NT2/D1 (cell line): ENCODE measurements around the gene IMMP2L.

Experiments
- DNase-seq: peaks from one replicate; pipeline ENCODE4 v3.0.0-alpha.2; 2011; ENCODE audit warnings: low read depth, low spot score
- H3K27me3 ChIP-seq: 2 replicates; pipeline ENCODE4 v1.6.0; 2011; ENCODE audit warnings: mild to moderate bottlenecking; ENCODE audit not compliant: insufficient read length, insufficient read depth
- H3K36me3 ChIP-seq: 2 replicates; pipeline ENCODE4 v1.6.1; 2011; ENCODE audit warnings: mild to moderate bottlenecking, low read length, mixed read lengths; ENCODE audit not compliant: insufficient read depth, insufficient read length
- H3K4me1 ChIP-seq: 2 replicates; pipeline ENCODE4 v1.5.1; 2011; ENCODE audit not compliant: insufficient read depth, insufficient read length
- H3K4me3 ChIP-seq: 2 replicates; pipeline ENCODE4 v1.5.1; 2011; ENCODE audit warnings: low read depth; ENCODE audit not compliant: insufficient read length
- H3K9ac ChIP-seq: 2 replicates; pipeline ENCODE4 v1.6.0; 2011; ENCODE audit warnings: low read depth; ENCODE audit not compliant: insufficient read length
- H3K9me3 ChIP-seq: 2 replicates; pipeline ENCODE4 v1.5.1; 2011; ENCODE audit warnings: mild to moderate bottlenecking, low read length; ENCODE audit not compliant: insufficient read depth
- SUZ12 ChIP-seq: IDR thresholded peaks from 2 replicates; pipeline ENCODE4 v1.6.1; 2011; ENCODE audit not compliant: insufficient read length, insufficient read depth; ENCODE audit errors: extremely low read depth
- YY1 ChIP-seq: IDR thresholded peaks from 2 replicates; pipeline ENCODE4 v1.6.1; 2011; ENCODE audit not compliant: insufficient read length, insufficient read depth
- ZNF274 ChIP-seq: IDR thresholded peaks from 2 replicates; pipeline ENCODE4 v1.6.1; 2011; ENCODE audit warnings: mild to moderate bottlenecking, low read depth, low read length

The IMMP2L gene

GRCh38 chr7:111126987-111127386 lies 435.3 kb downstream of the IMMP2L start:
- TF ChIP-seq SUZ12 (no peak), YY1 (no peak), ZNF274 (no peak)
- H3K36me3 ChIP-seq = no peaks in the 10 kb centered on the region
- no peaks in the 10 kb centered on the region for H3K9me3 ChIP-seq
- DNase-seq = no peak
- no peak overlapping the region for H3K4me3 ChIP-seq
- no peaks in the 10 kb centered on the region for H3K27me3 ChIP-seq
- no peaks in the 10 kb centered on the region for H3K4me1 ChIP-seq
- H3K9ac ChIP-seq = no peak overlapping the region

- Histone ChIP-seq H3K4me3 (no peak overlapping the region), H3K9me3 (no peaks in the 10 kb centered on the region), H3K9ac (no peak overlapping the region), H3K4me1 (no peaks in the 10 kb centered on the region), H3K27me3 (no peaks in the 10 kb centered on the region), H3K36me3 (no peaks in the 10 kb centered on the region)
- TF ChIP-seq SUZ12 (no peak), YY1 (no peak), ZNF274 (no peak)
- DNase-seq = no peak
Measured at GRCh38 chr7:111115966-111116365, 446.3 kb downstream of the IMMP2L start.

DNA sequence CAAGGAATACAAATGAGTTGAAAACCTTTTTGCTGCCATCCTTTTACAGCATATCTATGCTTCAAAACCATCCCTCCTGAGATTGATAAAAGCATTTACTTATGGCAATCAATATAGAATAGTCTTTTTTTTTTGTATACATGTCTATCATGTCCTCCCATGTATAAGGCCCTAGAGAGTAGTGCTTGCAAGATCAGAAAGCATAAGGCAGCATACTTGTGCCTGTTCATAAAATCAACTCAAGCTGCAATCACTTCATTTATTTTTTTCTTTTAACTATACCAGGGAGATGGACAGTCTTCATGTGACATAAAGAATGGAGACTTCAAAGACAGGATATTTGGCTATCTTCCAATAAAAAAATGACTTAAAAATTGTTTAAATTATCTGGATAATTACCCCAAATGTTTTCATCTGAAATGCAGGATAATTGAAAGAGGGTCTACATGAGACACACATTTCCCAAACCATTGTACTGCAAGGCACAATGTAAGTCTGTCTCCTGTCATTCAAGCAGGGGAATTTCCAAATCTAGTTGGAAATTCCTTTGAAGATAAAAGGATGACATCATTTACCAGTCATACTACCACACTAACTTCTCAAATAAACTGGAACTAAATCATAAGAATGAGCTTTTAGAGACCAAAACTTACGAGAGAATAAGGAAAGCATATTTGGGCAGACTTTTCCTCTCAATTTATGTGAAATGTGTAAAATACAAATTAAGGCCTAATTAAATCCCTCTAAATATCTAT lies 448.9 kb downstream of the IMMP2L start:
- H3K4me3 ChIP-seq = no peak overlapping the region
- no peaks in the 10 kb centered on the region for H3K9me3 ChIP-seq
- DNase-seq = no peak

GRCh38 chr7:111112439-111112838 lies 449.9 kb downstream of the IMMP2L start:
- no peak for DNase-seq

More for the DNA sequence above, 448.9 kb downstream of the IMMP2L start:
- no peaks in the 10 kb centered on the region for H3K36me3 ChIP-seq
- TF ChIP-seq SUZ12 = no peak
- TF ChIP-seq ZNF274 = no peak
- TF ChIP-seq YY1 = no peak
- no peaks in the 10 kb centered on the region for H3K4me1 ChIP-seq
- H3K27me3 ChIP-seq = no peaks in the 10 kb centered on the region
- H3K9ac ChIP-seq = no peak overlapping the region

DNA sequence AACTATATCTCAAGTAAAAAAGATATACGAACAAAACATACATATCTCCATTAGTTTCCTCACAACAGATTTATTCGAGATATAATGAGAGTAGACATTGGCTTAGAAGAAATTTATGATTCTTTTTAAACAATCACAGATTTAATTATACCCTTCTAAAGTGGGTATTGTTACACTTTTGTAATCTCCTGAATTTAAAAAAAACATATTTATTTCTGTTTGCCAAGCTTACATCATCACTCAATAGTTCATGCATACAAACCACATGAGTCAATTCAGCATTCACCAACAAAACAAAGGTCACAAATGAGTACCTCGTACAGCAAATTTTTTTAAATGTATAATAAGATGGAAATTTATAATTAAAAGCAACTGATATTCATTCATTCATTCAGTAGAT lies 453.8 kb downstream of the IMMP2L start:
- H3K27me3 ChIP-seq = no peaks in the 10 kb centered on the region
- H3K4me1 ChIP-seq = no peaks in the 10 kb centered on the region
- TF ChIP-seq YY1 = no peak
- no peak for TF ChIP-seq SUZ12
- TF ChIP-seq ZNF274 = no peak
- no peaks in the 10 kb centered on the region for H3K9me3 ChIP-seq
- no peaks in the 10 kb centered on the region for H3K36me3 ChIP-seq
- no peak overlapping the region for H3K4me3 ChIP-seq
- no peak overlapping the region for H3K9ac ChIP-seq
- no peak for DNase-seq

More at GRCh38 chr7:111112439-111112838, 449.9 kb downstream of the IMMP2L start:
- Histone ChIP-seq H3K4me3 (no peak overlapping the region), H3K9me3 (no peaks in the 10 kb centered on the region), H3K9ac (no peak overlapping the region), H3K36me3 (no peaks in the 10 kb centered on the region), H3K27me3 (no peaks in the 10 kb centered on the region), H3K4me1 (no peaks in the 10 kb centered on the region)
- TF ChIP-seq SUZ12 (no peak), YY1 (no peak), ZNF274 (no peak)

DNA sequence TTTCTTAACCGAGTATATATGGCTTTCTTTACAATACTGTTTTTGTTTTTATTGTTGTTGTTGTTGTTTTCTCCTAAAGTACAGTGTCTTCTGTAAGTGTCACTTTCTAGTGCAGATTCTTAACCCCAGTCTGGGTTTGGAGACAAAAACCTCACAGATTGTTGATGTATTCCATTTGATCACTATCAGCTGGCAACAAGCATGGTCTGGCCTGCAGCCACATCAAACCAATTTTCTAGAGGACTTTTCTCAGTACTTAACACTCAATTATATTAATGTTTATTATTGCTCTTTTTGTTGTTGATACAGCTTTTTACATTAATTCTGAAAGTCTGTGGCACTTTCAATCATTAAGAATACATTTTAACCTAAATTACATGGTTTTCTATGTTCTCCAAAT lies 454.3 kb downstream of the IMMP2L start:
- Histone ChIP-seq H3K9ac (no peak overlapping the region), H3K36me3 (no peaks in the 10 kb centered on the region), H3K27me3 (no peaks in the 10 kb centered on the region), H3K9me3 (no peaks in the 10 kb centered on the region), H3K4me3 (no peak overlapping the region), H3K4me1 (no peaks in the 10 kb centered on the region)
- TF ChIP-seq ZNF274 = no peak
- no peak for TF ChIP-seq YY1
- no peak for TF ChIP-seq SUZ12
- DNase-seq = no peak

DNA sequence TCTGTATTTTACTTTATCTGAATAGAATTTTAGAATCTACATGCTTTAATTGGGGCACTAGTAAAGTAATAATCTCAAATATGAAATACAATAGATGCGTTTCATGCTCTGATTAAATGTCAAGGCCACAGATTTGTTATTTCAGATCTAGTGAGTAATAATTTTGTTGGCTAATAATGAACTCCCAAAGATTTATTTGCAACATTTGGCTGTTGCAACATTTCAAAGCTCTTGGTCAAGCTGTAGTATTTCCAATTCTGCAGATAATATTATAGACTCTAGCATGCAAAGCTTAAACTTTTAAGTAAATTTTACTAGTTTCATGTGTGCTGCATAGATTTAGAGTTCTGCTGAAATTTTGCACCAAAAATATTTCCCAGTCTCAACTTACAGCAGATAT lies 454.7 kb downstream of the IMMP2L start:
- H3K27me3 ChIP-seq = no peaks in the 10 kb centered on the region
- no peak for DNase-seq
- no peak overlapping the region for H3K9ac ChIP-seq
- H3K36me3 ChIP-seq = no peaks in the 10 kb centered on the region
- no peaks in the 10 kb centered on the region for H3K4me1 ChIP-seq
- no peaks in the 10 kb centered on the region for H3K9me3 ChIP-seq
- no peak for TF ChIP-seq SUZ12
- no peak for TF ChIP-seq YY1
- no peak for TF ChIP-seq ZNF274
- H3K4me3 ChIP-seq = no peak overlapping the region
